Activated T-helper 1 cell treated with anti-CD3 and anti-CD28 coated beads, Interleukin-12 subunit alpha, Interleukin-12 subunit beta, Interleukin-2, Interleukin-4 antibody, amounts not matched to agents 30 ng/mL and 10 ng/mL and 1 ng/mL, durations not matched to agents 14 hours and 24 hours and 36 hours (primary cell): ENCODE measurements around the gene RTN4R. TPM values are rescaled to one million over a fixed set of nuclear protein-coding genes. Genes with fewer than 3 reads are reported as not detected.

Source experiments
- DNase-seq: peaks from one replicate; pipeline ENCODE4 v3.0.0; 2021; ENCODE audit warnings: low spot score
- H3K27ac Mint-ChIP-seq: one replicate; pipeline ENCODE4 v1.8.0; 2021; ENCODE audit warnings: mild to moderate bottlenecking, mixed read lengths
- H3K27me3 Mint-ChIP-seq: one replicate; pipeline ENCODE4 v1.8.0; 2022; ENCODE audit warnings: mild to moderate bottlenecking, moderate library complexity, mixed read lengths; ENCODE audit not compliant: insufficient read depth
- H3K36me3 Mint-ChIP-seq: one replicate; pipeline ENCODE4 v1.8.0; 2021; ENCODE audit warnings: low read depth, mixed read lengths
- H3K4me1 Mint-ChIP-seq: one replicate; pipeline ENCODE4 v1.8.0; 2021; ENCODE audit warnings: low read depth, mixed read lengths
- H3K4me3 Mint-ChIP-seq: one replicate; pipeline ENCODE4 v1.8.0; 2021; ENCODE audit warnings: mild to moderate bottlenecking, moderate library complexity, mixed read lengths
- H3K9me3 Mint-ChIP-seq: one replicate; pipeline ENCODE4 v1.8.0; 2021; ENCODE audit warnings: mixed read lengths
- intact Hi-C: fragments of 100-400 bp; cut with micrococcal nuclease; formaldehyde crosslinking; loops from one replicate; pipeline ENCODE4 v1.15.1; 2024
- total RNA-seq: library from RNA; stranded (reverse); gene quantifications from 2 replicates; pipeline ENCODE4 v1.2.3, GENCODE V29; 2022

The RTN4R gene
- total RNA-seq, 1 donor from 2014 or later: 1.7 TPM

GRCh38 chr22:20239676-20240446 is 28.3 kb downstream of the RTN4R start:
- no peak overlapping the region for H3K27ac Mint-ChIP-seq
- intact Hi-C loops: no loop called here
- no peak for DNase-seq
- no peaks in the 10 kb centered on the region for H3K27me3 Mint-ChIP-seq
- H3K4me1 Mint-ChIP-seq: peaks cover 12% of the 10 kb centered on the region
- H3K4me3 Mint-ChIP-seq: no peak overlapping the region
- no peaks in the 10 kb centered on the region for H3K9me3 Mint-ChIP-seq
- no peaks in the 10 kb centered on the region for H3K36me3 Mint-ChIP-seq

GRCh38 chr22:20238901-20239675 is 29.0 kb downstream of the RTN4R start:
- Mint-ChIP-seq H3K36me3 (no peaks in the 10 kb centered on the region), H3K9me3 (no peaks in the 10 kb centered on the region), H3K27me3 (no peaks in the 10 kb centered on the region), H3K4me1 (peaks cover 7% of the 10 kb centered on the region), H3K27ac (no peak overlapping the region), H3K4me3 (no peak overlapping the region)
- DNase-seq: no peak
- intact Hi-C loops: no loop called here

GRCh38 chr22:20238536-20238900 is 29.6 kb downstream of the RTN4R start:
- peak; percentile 45 for DNase-seq
- no peak overlapping the region for H3K27ac Mint-ChIP-seq
- H3K27me3 Mint-ChIP-seq: no peaks in the 10 kb centered on the region
- peaks cover 3% of the 10 kb centered on the region for H3K4me1 Mint-ChIP-seq
- H3K36me3 Mint-ChIP-seq: no peaks in the 10 kb centered on the region
- no peak overlapping the region for H3K4me3 Mint-ChIP-seq
- intact Hi-C loops: no loop called here
- no peaks in the 10 kb centered on the region for H3K9me3 Mint-ChIP-seq

GRCh38 chr22:20237480-20238440 is 30.4 kb downstream of the RTN4R start:
- DNase-seq: peak; percentile 16
- Mint-ChIP-seq H3K4me3 (no peak overlapping the region), H3K9me3 (no peaks in the 10 kb centered on the region), H3K27me3 (no peaks in the 10 kb centered on the region), H3K4me1 (no peaks in the 10 kb centered on the region), H3K27ac (no peak overlapping the region), H3K36me3 (no peaks in the 10 kb centered on the region)
- intact Hi-C loops: no loop called here

GRCh38 chr22:20236052-20236717 is 31.9 kb downstream of the RTN4R start:
- intact Hi-C loops: no loop called here
- no peak overlapping the region for H3K27ac Mint-ChIP-seq
- no peak for DNase-seq
- no peaks in the 10 kb centered on the region for H3K9me3 Mint-ChIP-seq
- no peaks in the 10 kb centered on the region for H3K4me1 Mint-ChIP-seq
- H3K27me3 Mint-ChIP-seq: no peaks in the 10 kb centered on the region
- no peaks in the 10 kb centered on the region for H3K36me3 Mint-ChIP-seq
- H3K4me3 Mint-ChIP-seq: no peak overlapping the region

GRCh38 chr22:20235389-20235991 is 32.6 kb downstream of the RTN4R start:
- H3K9me3 Mint-ChIP-seq: no peaks in the 10 kb centered on the region
- H3K27ac Mint-ChIP-seq: no peak overlapping the region
- no peak for DNase-seq
- intact Hi-C loops: no loop called here
- no peaks in the 10 kb centered on the region for H3K27me3 Mint-ChIP-seq
- no peaks in the 10 kb centered on the region for H3K36me3 Mint-ChIP-seq
- no peaks in the 10 kb centered on the region for H3K4me1 Mint-ChIP-seq
- no peak overlapping the region for H3K4me3 Mint-ChIP-seq

GRCh38 chr22:20234760-20235388 is 33.2 kb downstream of the RTN4R start:
- Mint-ChIP-seq H3K27ac (no peak overlapping the region), H3K36me3 (no peaks in the 10 kb centered on the region), H3K27me3 (no peaks in the 10 kb centered on the region), H3K9me3 (no peaks in the 10 kb centered on the region), H3K4me1 (no peaks in the 10 kb centered on the region), H3K4me3 (no peak overlapping the region)
- intact Hi-C loops: no loop called here
- DNase-seq: no peak

- H3K27ac Mint-ChIP-seq: no peak overlapping the region
- no peaks in the 10 kb centered on the region for H3K9me3 Mint-ChIP-seq
- intact Hi-C loops: no loop called here
- no peak for DNase-seq
- H3K4me3 Mint-ChIP-seq: no peak overlapping the region
- H3K27me3 Mint-ChIP-seq: no peaks in the 10 kb centered on the region
- no peaks in the 10 kb centered on the region for H3K4me1 Mint-ChIP-seq
- no peaks in the 10 kb centered on the region for H3K36me3 Mint-ChIP-seq
Measured at GRCh38 chr22:20234314-20234682, 33.8 kb downstream of the RTN4R start.

- H3K27me3 Mint-ChIP-seq: no peaks in the 10 kb centered on the region
- DNase-seq: no peak
- H3K4me3 Mint-ChIP-seq: no peak overlapping the region
- no peaks in the 10 kb centered on the region for H3K9me3 Mint-ChIP-seq
- no peak overlapping the region for H3K27ac Mint-ChIP-seq
- no peaks in the 10 kb centered on the region for H3K4me1 Mint-ChIP-seq
- no peaks in the 10 kb centered on the region for H3K36me3 Mint-ChIP-seq
- intact Hi-C loops: no loop called here
Measured at GRCh38 chr22:20233351-20234313, 34.5 kb downstream of the RTN4R start.

- no peaks in the 10 kb centered on the region for H3K9me3 Mint-ChIP-seq
- H3K36me3 Mint-ChIP-seq: no peaks in the 10 kb centered on the region
- no peak for DNase-seq
- intact Hi-C loops: no loop called here
- no peaks in the 10 kb centered on the region for H3K4me1 Mint-ChIP-seq
- no peak overlapping the region for H3K4me3 Mint-ChIP-seq
- no peaks in the 10 kb centered on the region for H3K27me3 Mint-ChIP-seq
- no peak overlapping the region for H3K27ac Mint-ChIP-seq
Measured at GRCh38 chr22:20232781-20233180, 35.3 kb downstream of the RTN4R start.

- no peak overlapping the region for H3K27ac Mint-ChIP-seq
- DNase-seq: no peak
- intact Hi-C loops: no loop called here
Measured at GRCh38 chr22:20232237-20232598, 35.9 kb downstream of the RTN4R start.

More at GRCh38 chr22:20232237-20232598, 35.9 kb downstream of the RTN4R start:
- Mint-ChIP-seq H3K27me3 (no peaks in the 10 kb centered on the region), H3K4me3 (no peak overlapping the region), H3K9me3 (no peaks in the 10 kb centered on the region), H3K4me1 (no peaks in the 10 kb centered on the region), H3K36me3 (no peaks in the 10 kb centered on the region)
